HG03571 (cell line): ENCODE results near the gene PIGN.
"Not testable (repeated sequence)": the region's sequence is repeated elsewhere in the genome, so short reads cannot be mapped to it uniquely, and the experiment has no call there.

ENCODE experiments used
- ATAC-seq: cut with Tn5 transposase; IDR thresholded peaks from one replicate; pipeline ENCODE4 v1.9.1; 2021; ENCODE audit not compliant: unreplicated experiment

Gene PIGN

GRCh38 chr18:62064361-62064760 lies 122.5 kb downstream of the PIGN start:
- no peak for ATAC-seq

GRCh38 chr18:62061821-62062478 lies 124.9 kb downstream of the PIGN start:
- no peak for ATAC-seq

GRCh38 chr18:62060820-62061219 lies 126.0 kb downstream of the PIGN start:
- ATAC-seq: no peak

- ATAC-seq: no peak
Observed at GRCh38 chr18:62054929-62055498, 131.8 kb downstream of the PIGN start.

- no peak for ATAC-seq
Observed at GRCh38 chr18:62048279-62048678, 138.6 kb downstream of the PIGN start.

GRCh38 chr18:62045316-62045715 lies 141.5 kb downstream of the PIGN start:
- no peak for ATAC-seq

GRCh38 chr18:62044490-62045000 lies 142.3 kb downstream of the PIGN start:
- no peak for ATAC-seq

- ATAC-seq: no peak
Observed at GRCh38 chr18:62037989-62038778, 148.7 kb downstream of the PIGN start.

- no peak for ATAC-seq
Observed at GRCh38 chr18:62037012-62037742, 149.7 kb downstream of the PIGN start.

- not testable (repeated sequence) for ATAC-seq
Observed at GRCh38 chr18:62034286-62034685, 152.6 kb downstream of the PIGN start.

- ATAC-seq: no peak
Observed at GRCh38 chr18:62033756-62034155, 153.1 kb downstream of the PIGN start.

- no peak for ATAC-seq
Observed at GRCh38 chr18:62033207-62033606, 153.6 kb downstream of the PIGN start.

- no peak for ATAC-seq
Observed at GRCh38 chr18:62030091-62030985, 156.5 kb downstream of the PIGN start.

GRCh38 chr18:62028715-62029114 lies 158.1 kb downstream of the PIGN start:
- no peak for ATAC-seq

GRCh38 chr18:62027914-62028520 lies 158.8 kb downstream of the PIGN start:
- no peak for ATAC-seq

- no peak for ATAC-seq
Observed at GRCh38 chr18:62026586-62026985, 160.3 kb downstream of the PIGN start.

GRCh38 chr18:62024983-62025382 lies 161.9 kb downstream of the PIGN start:
- ATAC-seq: no peak

GRCh38 chr18:62023536-62023935 lies 163.3 kb downstream of the PIGN start:
- no peak for ATAC-seq

- ATAC-seq: no peak
Observed at GRCh38 chr18:62018759-62019041, 168.2 kb downstream of the PIGN start.
